Stimulated activated CD4-positive, alpha-beta T cell treated with anti-CD3 and anti-CD28 coated beads, Interleukin-4, amount 100 ng/mL, for 48 hours (primary cell): ENCODE data around the gene LIMS2.
A peak's percentile ranks its signal among the peaks of the same experiment; 100 is the strongest.

Source experiments
- DNase-seq, 2 donors: peaks; one replicate each; pipeline ENCODE4 v3.0.0-alpha.2; 2020; ENCODE audit warnings: low read depth in 2 of 2

The LIMS2 gene

GRCh38 chr2:127658641-127659407 is 16.5 kb downstream of the LIMS2 start:
- DNase-seq: no peak

DNA sequence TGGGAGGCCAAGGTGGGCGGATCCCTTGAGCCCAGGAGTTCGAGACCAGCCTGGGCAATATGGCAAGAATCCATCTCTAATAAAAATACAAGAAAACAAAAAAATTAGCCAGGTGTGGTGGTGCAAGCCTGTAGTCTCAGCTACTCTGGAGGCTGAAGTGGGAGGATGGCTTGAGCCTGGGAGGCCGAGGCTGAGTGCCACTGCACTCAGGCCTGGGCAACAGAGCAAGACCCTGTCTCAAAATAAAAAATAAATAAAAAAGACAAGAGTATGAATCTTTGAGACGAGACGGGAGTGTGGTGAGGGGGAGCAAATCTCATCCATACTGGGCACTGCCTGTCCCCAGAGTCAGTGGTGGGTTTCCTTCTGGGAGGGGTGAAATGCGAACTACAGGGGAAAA is 17.2 kb downstream of the LIMS2 start:
- no peak for DNase-seq

DNA sequence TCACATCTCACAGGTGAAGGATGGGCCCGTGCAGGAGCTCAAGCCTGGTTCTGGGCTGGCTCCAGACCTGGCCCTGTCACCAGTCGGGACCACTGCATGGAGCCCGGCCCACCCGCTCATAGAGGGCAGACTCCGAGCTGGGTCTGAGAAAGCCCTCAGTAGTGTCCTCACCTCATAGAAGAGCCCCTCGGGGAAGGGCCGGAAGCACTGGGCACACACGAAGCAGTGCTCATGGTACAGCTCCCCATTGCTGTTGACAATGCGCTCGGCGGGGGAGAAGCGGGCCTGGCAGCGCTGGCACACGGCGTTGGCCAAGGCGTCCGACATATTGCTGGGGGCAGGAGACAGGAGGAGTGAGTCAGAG is 18.1 kb downstream of the LIMS2 start:
- DNase-seq: no peak

DNA sequence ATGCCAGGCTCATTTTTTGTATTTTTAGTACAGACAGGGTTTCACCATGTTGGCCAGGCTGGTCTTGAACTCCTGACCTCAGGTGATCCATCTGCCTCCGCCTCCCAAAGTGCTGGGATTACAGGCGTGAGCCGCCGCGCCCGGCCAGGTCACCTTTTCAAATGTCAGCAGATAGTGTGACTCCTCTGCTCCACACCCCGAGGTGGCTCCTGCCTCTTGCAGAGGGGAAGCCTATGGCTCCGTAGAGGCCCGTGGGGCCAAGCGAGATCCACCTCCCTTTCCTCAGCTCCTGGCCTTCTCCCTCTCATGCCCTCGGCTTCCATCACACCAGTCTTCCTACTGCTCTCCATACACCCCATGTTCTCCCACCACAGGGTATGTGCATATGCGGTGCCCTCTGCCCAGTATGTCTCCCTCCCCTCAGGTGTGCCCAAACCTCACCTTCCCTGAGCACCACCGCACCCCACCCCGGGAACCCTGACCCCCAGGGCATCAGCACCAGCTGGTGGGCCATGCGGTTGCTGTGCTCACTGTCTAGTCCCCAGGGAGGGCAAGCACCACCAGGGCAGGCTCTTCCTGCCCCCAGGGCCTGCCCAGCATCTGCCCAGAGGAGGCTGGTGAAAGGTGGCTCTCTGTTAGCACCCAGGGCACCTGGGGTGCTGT is 18.6 kb downstream of the LIMS2 start:
- no peak for DNase-seq

GRCh38 chr2:127655209-127656073 is 19.9 kb downstream of the LIMS2 start:
- no peak for DNase-seq

GRCh38 chr2:127654838-127655175 is 20.5 kb downstream of the LIMS2 start:
- DNase-seq: no peak

DNA sequence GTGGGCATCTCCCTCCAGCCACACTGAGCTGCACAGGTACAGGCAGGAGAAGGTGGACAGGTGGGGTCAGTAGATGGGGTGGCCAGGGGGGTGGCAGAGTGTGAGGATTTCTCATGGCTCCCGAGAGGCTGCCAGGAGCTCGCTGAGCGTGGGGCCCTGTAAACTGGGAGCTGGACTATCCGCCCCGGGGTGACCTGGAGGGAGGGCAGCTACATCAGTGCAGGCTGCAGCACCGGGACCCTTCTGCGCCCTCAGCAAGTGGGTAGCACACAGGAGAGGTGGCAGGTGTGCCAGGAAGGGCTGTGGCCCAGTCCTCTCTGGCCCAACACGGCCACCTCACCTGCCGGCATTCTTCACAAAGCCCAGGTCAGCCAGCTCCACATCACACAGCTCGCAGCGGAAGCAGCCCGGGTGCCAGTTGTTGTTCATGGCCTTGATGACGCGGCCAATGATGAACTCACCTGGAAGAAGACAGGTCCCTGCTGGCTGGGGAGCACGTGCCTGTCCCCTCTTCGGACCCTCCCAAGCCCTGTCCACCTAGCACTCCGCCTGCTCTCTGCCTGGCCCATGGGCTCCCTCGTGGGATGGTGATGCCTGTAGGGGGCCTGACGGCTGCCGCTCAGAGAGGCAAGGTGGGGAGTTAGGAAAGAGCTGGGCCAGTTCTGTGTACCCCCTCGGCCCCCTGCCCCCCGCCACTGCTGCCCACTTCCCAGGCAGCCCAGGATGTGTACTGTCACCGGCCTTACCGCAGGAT is 21.1 kb downstream of the LIMS2 start:
- no peak for DNase-seq

DNA sequence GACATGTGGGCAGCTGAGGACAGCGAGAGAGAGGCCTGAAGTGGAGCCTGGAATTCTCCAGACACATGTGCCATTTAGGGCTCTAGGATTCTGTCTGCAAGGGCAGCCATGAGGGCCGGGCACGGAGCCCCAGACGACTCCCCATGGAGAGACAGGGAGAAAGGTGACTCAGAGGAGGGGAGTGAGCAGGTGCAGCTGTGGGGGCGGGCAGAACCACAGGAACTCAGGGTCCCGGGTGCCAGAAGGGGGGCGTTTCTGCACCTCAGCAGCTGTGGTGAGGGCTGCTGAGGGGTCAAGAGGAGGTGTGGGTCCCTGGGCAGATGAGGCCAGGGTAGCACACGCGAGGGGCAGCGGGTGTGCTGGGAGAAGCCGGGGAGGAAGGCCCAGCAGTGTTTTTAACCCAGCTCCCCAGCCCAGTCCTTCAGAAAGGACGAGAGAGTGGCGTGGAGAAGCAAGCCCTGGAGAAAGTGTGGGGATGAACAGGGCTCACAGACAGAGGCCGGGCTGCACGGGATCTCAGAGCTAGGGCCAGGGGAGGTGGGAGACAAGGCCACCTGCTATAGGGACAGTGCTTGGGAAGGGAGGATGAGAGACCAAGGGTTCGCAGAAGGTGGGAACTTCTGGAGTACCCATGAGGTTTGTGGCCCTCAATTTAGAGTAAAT is 21.8 kb downstream of the LIMS2 start:
- no peak for DNase-seq

GRCh38 chr2:127652786-127653357 is 22.5 kb downstream of the LIMS2 start:
- no peak for DNase-seq

DNA sequence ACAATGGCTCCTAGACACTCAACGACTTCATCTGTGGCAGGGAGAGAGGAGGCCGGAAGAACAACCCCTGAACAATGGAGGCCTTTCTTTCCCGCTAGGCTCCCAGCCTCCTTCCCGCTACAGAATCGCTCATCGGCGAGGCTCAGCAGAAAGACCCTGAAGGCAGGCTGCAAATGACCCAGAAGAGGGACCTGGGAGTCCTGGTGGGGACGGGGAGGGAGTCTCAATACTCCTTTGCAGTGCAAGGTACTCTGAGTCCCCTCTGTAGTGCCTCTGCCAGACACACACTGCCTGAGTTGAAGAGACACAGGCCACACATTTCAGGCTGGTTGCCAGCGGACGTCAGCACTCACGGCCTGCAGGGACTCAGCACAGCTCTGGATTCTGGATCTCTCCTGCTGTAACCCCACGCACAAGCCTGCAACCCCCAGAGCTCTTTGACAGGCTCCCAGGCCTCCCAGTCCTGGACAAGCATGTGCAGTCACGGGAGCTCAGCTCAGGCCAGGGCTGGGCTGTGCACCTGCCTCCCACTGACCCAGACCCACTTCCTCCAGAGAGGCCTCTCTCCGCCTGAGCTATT is 23.3 kb downstream of the LIMS2 start:
- DNase-seq: no peak

- no peak for DNase-seq
Measured at GRCh38 chr2:127651381-127651809, 23.9 kb downstream of the LIMS2 start.

DNA sequence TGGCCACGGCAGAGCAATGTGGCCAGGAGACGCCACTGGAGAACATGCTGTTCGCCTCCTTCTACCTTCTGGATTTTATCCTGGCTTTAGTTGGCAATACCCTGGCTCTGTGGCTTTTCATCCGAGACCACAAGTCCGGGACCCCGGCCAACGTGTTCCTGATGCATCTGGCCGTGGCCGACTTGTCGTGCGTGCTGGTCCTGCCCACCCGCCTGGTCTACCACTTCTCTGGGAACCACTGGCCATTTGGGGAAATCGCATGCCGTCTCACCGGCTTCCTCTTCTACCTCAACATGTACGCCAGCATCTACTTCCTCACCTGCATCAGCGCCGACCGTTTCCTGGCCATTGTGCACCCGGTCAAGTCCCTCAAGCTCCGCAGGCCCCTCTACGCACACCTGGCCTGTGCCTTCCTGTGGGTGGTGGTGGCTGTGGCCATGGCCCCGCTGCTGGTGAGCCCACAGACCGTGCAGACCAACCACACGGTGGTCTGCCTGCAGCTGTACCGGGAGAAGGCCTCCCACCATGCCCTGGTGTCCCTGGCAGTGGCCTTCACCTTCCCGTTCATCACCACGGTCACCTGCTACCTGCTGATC is 24.4 kb downstream of the LIMS2 start:
- no peak for DNase-seq

DNA sequence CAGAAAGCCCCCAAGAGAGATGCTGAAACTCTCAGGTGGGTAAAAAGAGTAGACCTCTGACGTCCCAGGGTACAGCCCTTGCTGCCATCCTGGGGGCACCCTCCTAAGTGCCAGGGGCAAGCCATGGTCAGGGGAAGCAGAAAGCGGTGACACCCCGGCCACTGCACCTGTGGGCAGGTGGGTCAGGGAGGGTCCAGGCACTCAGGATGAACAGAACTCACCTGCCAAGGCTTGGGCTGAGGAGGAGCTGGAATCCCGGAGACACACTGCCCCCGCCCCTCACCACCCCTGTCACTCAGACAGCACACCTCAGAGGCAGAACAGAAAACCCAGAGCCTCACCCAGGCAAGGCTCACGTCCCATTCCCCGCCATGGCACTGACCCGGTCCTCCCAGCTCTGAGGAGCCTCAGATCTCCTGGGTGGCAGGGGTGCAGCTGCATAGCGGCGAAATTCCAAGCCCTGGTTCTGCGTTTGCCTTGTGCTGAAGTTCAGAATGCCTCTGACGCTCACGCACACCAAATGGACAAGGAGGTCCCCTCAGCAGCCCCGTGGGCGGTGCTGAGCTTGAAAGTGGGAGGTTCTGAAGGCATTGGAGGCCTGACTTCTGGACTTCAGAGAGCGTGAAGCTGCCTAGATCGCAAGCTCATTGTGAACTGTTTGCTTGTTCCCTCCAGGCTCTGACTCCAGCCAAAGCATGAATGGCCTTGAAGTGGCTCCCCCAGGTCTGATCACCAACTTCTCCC is 25.1 kb downstream of the LIMS2 start:
- DNase-seq: no peak

DNA sequence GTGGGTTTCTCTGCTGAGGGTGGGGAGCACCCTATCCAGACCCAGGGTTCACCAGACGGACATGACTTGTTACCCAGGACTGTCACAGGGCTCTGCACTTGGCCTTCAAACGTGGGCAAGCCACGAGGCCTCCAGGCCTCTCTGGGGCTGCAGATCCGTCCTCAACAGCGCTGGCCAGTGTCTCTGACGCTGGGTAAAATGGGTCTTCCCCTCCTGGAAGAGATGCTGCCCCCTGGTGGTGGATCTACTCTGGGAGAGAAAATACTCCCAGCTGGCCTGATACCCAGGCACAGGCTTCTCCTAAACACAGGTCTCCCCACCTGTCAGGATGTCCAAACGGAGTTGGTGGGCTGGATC is 25.7 kb downstream of the LIMS2 start:
- peak; percentile 86 to 91 for DNase-seq

GRCh38 chr2:127649100-127649611 is 26.2 kb downstream of the LIMS2 start:
- no peak for DNase-seq

GRCh38 chr2:127648321-127648720 is 27.0 kb downstream of the LIMS2 start:
- DNase-seq: no peak

DNA sequence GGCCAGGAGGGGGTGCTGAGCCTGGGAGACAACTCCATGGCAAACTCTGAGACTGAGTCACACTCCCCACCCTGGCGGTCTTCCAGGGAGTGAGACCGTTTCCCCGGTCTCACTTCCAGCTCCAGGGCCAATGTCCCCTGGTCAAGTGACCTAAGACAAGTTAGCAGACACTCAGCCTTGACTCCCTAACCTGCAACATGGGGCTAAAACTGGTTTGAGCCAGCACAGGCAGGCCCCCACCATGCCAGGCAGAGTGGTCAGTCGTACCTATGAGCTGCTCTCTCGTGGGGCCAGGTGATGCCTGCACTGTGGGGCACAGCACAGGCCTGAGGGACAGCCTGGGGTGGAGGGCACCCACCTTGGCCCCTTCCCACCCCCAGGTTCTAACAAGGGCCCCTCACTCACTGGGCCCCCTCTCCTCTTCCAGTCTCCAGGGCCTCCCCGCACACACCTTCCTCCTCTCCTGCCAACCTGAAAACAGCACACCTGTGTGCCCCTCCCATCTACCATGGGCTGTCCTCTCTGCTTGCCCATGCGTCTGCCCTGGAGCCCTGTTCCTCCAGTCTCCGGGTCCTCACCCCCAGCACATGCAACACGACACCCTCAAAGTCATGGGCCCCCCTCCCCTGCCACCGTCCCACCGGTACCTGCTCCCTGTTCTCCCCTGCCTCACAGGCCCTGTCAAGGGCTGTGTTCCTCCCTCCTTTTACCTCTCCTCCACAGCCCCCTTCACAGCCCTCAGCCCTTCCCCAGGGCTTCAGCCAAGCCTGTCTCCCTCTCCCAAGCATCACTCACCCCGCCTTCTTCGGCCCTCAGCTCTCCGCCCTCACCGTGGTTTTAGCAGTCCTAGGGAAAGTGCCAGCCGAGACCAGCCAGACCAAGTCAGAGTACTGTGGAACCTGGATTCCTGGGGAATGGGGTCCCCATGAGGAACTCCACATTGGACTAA is 27.8 kb downstream of the LIMS2 start:
- no peak for DNase-seq
